HG03064 (cell line): Measurements from ENCODE around the gene KIF12.
"Not testable (repeated sequence)": the region's sequence is repeated elsewhere in the genome, so short reads cannot be mapped to it uniquely, and the experiment has no call there.

Experiments used
- ATAC-seq: cut with Tn5 transposase; IDR thresholded peaks from one replicate; pipeline ENCODE4 v1.9.1; 2021; ENCODE audit warnings: low read depth; ENCODE audit not compliant: unreplicated experiment

The KIF12 gene

GRCh38 chr9:114049441-114050225 lies 49.5 kb downstream of the KIF12 start:
- no peak for ATAC-seq

GRCh38 chr9:114048533-114049415 lies 50.3 kb downstream of the KIF12 start:
- no peak for ATAC-seq

GRCh38 chr9:114047717-114048116 lies 51.4 kb downstream of the KIF12 start:
- ATAC-seq = no peak

- ATAC-seq = no peak
Measured at GRCh38 chr9:114046875-114047274, 52.2 kb downstream of the KIF12 start.

- no peak for ATAC-seq
Measured at GRCh38 chr9:114046237-114046755, 52.8 kb downstream of the KIF12 start.

- not testable (repeated sequence) for ATAC-seq
Measured at GRCh38 chr9:114043660-114044059, 55.4 kb downstream of the KIF12 start.
